GM18517 (cell line): ENCODE measurements around the gene CBLC.

ENCODE experiments used
- ATAC-seq: cut with Tn5 transposase; IDR thresholded peaks from one replicate; pipeline ENCODE4 v1.9.1; 2021; ENCODE audit warnings: mild to moderate bottlenecking, moderate library complexity; ENCODE audit not compliant: unreplicated experiment

CBLC gene

GRCh38 chr19:44848036-44848811 lies 70.5 kb downstream of the CBLC start:
- ATAC-seq, result no peak

GRCh38 chr19:44848812-44849447 lies 71.2 kb downstream of the CBLC start:
- no peak for ATAC-seq
